Fibroblast of lung (primary cell): ENCODE results near the gene LSM14B. TPM values are rescaled to one million over a fixed set of nuclear protein-coding genes. Genes with fewer than 3 reads are reported as not detected.
A peak's percentile ranks its signal among the peaks of the same experiment; 100 is the strongest.

ENCODE experiments used
- DNase-seq, 2 donors: peaks; one replicate each; pipeline versions ENCODE4 v3.0.0 to v3.0.0-alpha.2; 2010; ENCODE audit warnings: low read depth in 2 of 2
- H2AFZ ChIP-seq: 2 replicates; pipeline ENCODE4 v1.5.1; 2012; ENCODE audit warnings: low read length, control low read depth, inconsistent platforms
- H3K27ac ChIP-seq: 2 replicates; pipeline ENCODE4 v1.5.1; 2011; ENCODE audit warnings: low read length, control low read depth; ENCODE audit not compliant: insufficient read depth
- H3K27me3 ChIP-seq: 2 replicates; pipeline ENCODE4 v1.5.1; 2011; ENCODE audit warnings: mild to moderate bottlenecking, low read length; ENCODE audit not compliant: control insufficient read depth, insufficient read depth
- H3K36me3 ChIP-seq: 2 replicates; pipeline ENCODE4 v1.5.1; 2011; ENCODE audit warnings: low read length; ENCODE audit not compliant: control insufficient read depth, insufficient read depth
- H3K4me1 ChIP-seq: 2 replicates; pipeline ENCODE4 v1.5.1; 2011; ENCODE audit warnings: low read length; ENCODE audit not compliant: control insufficient read depth, insufficient read depth; ENCODE audit errors: extremely low read depth
- H3K4me2 ChIP-seq: 2 replicates; pipeline ENCODE4 v1.5.1; 2011; ENCODE audit warnings: low read length, control low read depth; ENCODE audit not compliant: insufficient read depth; ENCODE audit errors: extremely low read depth
- H3K4me3 ChIP-seq, 4 experiments: fragments of 200-600 bp in 1 of 4; sonication (generic) in 1 of 4; replicated peaks in 1 of 4; 2 replicates each; pipeline ENCODE4 v1.5.1; 2011 to 2016; ENCODE audit warnings: low read length in 4 of 4, low read depth in 3 of 4, mild to moderate bottlenecking in 3 of 4, control low read depth in 2 of 4, inconsistent platforms in 1 of 4, mixed read lengths in 1 of 4; ENCODE audit not compliant: insufficient read depth in 1 of 4; ENCODE audit errors: control extremely low read depth in 1 of 4
- H3K79me2 ChIP-seq: 2 replicates; pipeline ENCODE4 v1.5.1; 2012; ENCODE audit warnings: mild to moderate bottlenecking, low read length, inconsistent platforms; ENCODE audit not compliant: control insufficient read depth, insufficient read depth
- H3K9ac ChIP-seq: 2 replicates; pipeline ENCODE4 v1.5.1; 2011; ENCODE audit warnings: mild to moderate bottlenecking, low read length, control low read depth; ENCODE audit not compliant: insufficient read depth
- H3K9me3 ChIP-seq: 2 replicates; pipeline ENCODE4 v1.5.1; 2012; ENCODE audit warnings: low read depth, low read length; ENCODE audit not compliant: control insufficient read depth, insufficient read depth
- H4K20me1 ChIP-seq: 2 replicates; pipeline ENCODE4 v1.5.1; 2011; ENCODE audit warnings: low read length; ENCODE audit not compliant: control insufficient read depth, insufficient read depth; ENCODE audit errors: extremely low read depth
- EZH2 ChIP-seq: IDR thresholded peaks from 2 replicates; pipeline ENCODE4 v1.5.1; 2012; ENCODE audit warnings: low read length, control low read depth, mild to moderate bottlenecking; ENCODE audit errors: missing control alignments
- polyA plus RNA-seq, 2 donors: library from polyadenylated mRNA; depleted of rRNA in 1 of 2; stranded (reverse) in 1 of 2; unstranded in 1 of 2; fragments of >200 nt; gene quantifications; 2 replicates each; pipeline ENCODE4 v1.2.1, GENCODE V29; 2011 to 2012; ENCODE audit warnings: missing spikeins in 1 of 2
- total RNA-seq: library from RNA; depleted of rRNA; stranded (reverse); fragments of >200 nt; gene quantifications from 2 replicates; pipeline ENCODE4 v1.2.1, GENCODE V29; 2014
- TF ChIP-seq, protein P1 (sequence below), 2 donors: IDR thresholded peaks in 1 of 2; conservative IDR thresholded peaks in 1 of 2; 1 replicate in 1 of 2; 2 replicates in 1 of 2; pipeline ENCODE4 v1.5.1; 2011 to 2012; ENCODE audit warnings: low read length in 2 of 2, control low read depth in 1 of 2, inconsistent platforms in 1 of 2, low read depth in 1 of 2, mild to moderate bottlenecking in 1 of 2

The LSM14B gene
- total and polyA plus RNA-seq, 2 donors (not counting 1 experiment from before 2014, with no cell fraction given) = 20.2 to 48.7 TPM

DNA sequence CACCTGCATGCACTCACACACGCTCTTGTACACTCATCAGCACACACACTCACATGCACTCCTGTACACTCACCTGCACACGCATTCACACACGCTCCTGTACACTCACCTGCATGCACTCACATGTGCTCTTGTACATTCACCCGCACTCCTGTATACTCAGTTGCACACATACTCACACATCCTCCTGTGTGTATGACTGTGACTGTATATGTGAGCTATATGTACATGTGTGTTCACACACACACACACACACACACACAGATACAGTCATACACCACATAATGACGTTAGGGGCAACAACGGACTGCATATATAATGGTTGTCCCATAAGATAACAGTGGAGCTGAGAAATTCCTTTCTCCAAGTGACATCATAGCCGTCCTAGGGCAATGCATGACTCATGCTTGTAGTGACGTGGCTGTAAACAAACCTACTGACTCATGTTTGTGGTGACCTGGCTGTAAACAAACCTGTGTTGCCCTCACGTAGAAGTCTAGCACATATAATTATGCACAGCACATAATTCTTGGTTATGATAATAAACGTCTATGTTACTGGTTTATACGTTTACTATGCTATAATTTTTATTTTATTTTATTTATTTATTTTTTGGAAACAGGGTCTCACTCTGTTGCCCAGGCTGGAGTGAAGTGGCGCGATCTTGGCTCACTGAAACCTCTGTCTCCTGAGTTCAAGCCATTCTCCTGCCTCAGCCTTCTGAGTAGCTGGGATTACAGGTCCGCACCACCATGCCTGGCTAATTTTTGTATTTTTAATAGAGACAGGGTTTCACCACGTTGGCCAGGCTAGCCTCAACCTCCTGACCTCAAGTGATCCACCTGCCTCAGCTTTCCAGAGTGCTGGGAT, 33.8 kb upstream of the LSM14B start:
- no peak for TF ChIP-seq EZH2
- TF ChIP-seq, protein P1, sequence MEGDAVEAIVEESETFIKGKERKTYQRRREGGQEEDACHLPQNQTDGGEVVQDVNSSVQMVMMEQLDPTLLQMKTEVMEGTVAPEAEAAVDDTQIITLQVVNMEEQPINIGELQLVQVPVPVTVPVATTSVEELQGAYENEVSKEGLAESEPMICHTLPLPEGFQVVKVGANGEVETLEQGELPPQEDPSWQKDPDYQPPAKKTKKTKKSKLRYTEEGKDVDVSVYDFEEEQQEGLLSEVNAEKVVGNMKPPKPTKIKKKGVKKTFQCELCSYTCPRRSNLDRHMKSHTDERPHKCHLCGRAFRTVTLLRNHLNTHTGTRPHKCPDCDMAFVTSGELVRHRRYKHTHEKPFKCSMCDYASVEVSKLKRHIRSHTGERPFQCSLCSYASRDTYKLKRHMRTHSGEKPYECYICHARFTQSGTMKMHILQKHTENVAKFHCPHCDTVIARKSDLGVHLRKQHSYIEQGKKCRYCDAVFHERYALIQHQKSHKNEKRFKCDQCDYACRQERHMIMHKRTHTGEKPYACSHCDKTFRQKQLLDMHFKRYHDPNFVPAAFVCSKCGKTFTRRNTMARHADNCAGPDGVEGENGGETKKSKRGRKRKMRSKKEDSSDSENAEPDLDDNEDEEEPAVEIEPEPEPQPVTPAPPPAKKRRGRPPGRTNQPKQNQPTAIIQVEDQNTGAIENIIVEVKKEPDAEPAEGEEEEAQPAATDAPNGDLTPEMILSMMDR (conservative IDR thresholded peaks at IDR 0.05 in 1 of 2, IDR thresholded peaks at IDR 0.05 in 1 of 2; ENCODE audit: low read depth in 1 of 2, low read length in 2 of 2) = no peak
- peak; percentile 88 to 98 for DNase-seq
- Histone ChIP-seq H3K79me2 (no peaks in the 10 kb centered on the region), H3K4me1 (peaks cover 2% of the 10 kb centered on the region), H3K4me3 (no peak overlapping the region), H3K27ac (no peak overlapping the region), H3K36me3 (no peaks in the 10 kb centered on the region), H3K4me2 (peak overlapping the region; percentile 27), H4K20me1 (no peaks in the 10 kb centered on the region), H3K9ac (no peak overlapping the region), H3K27me3 (peaks cover 2% of the 10 kb centered on the region), H3K9me3 (no peaks in the 10 kb centered on the region), H2AFZ (no peak overlapping the region)

DNA sequence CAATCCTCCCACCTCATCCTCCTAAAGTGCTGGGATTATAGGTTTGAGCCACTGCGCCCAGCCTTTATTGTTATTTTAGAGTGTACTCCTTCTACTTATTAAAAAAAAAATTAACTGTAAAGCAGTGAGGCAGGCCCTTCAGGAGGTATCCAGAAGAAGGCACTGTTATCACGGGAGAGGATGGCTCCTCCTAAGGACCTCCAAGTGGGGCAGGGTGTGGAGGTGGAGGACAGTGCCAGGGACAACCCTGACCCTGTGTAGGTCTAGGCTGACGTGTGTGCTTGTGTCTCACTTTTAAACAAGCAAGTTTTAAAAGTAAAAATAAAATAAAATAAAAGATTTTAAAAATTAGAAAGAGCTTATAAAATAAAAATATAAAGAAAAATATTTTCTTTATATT, 32.9 kb upstream of the LSM14B start:
- Histone ChIP-seq H3K4me2 (no peak overlapping the region), H3K36me3 (no peaks in the 10 kb centered on the region), H3K27me3 (peaks cover 2% of the 10 kb centered on the region), H3K9me3 (no peaks in the 10 kb centered on the region), H4K20me1 (no peaks in the 10 kb centered on the region), H3K4me1 (peaks cover 2% of the 10 kb centered on the region), H3K4me3 (no peak overlapping the region), H3K9ac (no peak overlapping the region), H3K27ac (no peak overlapping the region), H3K79me2 (no peaks in the 10 kb centered on the region), H2AFZ (no peak overlapping the region)
- no peak for DNase-seq
- TF ChIP-seq, protein P1 (conservative IDR thresholded peaks at IDR 0.05 in 1 of 2, IDR thresholded peaks at IDR 0.05 in 1 of 2; ENCODE audit: low read depth in 1 of 2, low read length in 2 of 2) = no peak

DNA sequence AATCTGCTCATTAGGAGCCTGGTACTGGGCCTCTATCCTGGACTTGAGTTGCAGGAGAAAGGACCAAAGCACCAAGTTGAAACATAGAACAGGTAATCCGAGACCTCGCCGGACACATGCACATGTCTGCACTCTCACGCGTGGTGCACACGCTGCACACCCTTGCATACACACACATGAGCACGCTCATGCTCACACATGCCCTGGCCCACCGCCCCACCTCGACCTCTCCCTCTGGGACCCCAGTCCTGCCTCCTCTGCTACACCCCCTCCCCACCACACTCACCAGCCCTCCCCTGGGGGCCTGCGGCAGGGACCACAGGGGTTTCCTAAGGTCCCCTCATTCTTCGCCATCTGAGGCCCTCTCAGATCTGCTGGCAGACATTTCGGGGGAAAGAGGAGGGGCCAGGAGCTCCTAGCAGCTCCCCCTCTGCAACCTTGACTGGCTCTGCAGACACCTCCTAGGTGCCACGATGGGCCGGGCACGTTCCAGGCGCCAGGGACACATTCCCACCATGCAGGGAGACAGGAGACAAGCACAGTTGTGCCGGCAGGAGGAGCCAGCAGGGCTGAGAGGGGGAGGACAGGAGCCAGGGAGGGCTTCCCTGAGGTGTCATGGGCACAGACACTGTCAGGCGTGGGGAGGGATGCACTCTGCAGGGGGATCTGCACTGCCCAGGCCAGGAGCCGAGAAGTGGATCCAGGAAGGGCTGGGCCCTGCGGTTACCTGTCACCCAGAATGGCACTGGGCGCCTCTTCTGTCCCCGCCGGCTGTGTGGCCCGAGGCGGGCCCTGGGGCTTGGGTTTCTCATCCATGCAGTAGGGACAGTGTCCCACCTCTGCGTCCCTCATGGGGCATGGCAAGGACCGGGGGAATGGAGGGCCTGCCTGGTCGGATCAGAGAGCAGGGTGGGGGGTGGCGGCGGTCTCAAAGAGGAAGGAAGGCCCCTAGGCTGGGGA, 25.6 kb upstream of the LSM14B start:
- Histone ChIP-seq H3K4me2 (no peak overlapping the region), H3K4me1 (no peaks in the 10 kb centered on the region), H3K9me3 (no peaks in the 10 kb centered on the region), H3K4me3 (no peak overlapping the region), H4K20me1 (no peaks in the 10 kb centered on the region), H3K9ac (no peak overlapping the region), H3K36me3 (no peaks in the 10 kb centered on the region), H3K27me3 (no peaks in the 10 kb centered on the region), H3K79me2 (no peaks in the 10 kb centered on the region), H2AFZ (no peak overlapping the region), H3K27ac (no peak overlapping the region)
- no peak for DNase-seq
- TF ChIP-seq, protein P1 (conservative IDR thresholded peaks at IDR 0.05 in 1 of 2, IDR thresholded peaks at IDR 0.05 in 1 of 2; ENCODE audit: low read depth in 1 of 2, low read length in 2 of 2) = no peak
- no peak for TF ChIP-seq EZH2
